ENCODE data around the gene ZNF226.
"Not testable (repeated sequence)": the region's sequence is repeated elsewhere in the genome, so short reads cannot be mapped to it uniquely, and the experiment has no call there.

ZNF226 gene

DNA sequence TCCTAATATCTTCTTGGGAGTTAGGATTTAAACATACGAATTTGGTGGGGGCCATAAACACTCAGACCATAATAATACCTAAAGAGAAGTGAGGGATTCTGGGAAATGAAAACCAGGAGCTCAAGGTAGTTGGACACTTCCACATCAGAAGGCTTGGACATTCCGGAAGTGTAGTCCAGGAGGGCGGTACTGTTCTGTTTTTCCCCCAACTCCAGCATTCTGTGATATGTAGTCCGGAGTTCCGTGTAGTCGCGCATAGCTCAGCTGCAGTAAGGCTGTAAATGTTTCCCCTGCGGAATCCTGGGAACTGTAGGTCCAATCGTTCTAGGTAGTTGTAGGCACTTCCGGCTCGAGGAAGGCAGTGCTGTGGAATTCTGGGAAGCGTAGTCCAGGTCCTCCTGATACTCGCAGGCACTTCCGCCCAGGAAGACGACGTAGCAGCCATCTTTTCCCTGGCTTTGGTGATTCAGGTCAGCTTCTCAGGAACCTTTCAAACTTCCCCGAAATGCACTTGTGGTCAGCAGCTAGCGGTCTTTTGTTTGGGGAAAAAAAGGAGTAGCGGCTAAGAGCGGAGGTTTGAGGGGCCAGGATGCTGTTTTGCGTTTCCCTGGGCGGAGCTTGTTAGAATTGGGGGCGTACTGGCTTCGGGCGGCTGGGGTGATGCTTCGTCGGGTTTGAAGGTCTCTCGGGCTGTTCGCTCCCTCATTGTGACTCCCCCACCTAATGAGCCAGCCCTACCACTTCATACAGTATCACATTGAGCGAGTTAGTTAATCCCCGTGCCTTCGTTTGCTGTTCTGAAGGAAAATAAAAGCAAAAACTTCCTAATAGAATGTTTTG lies at the start of gene ZNF226:
TSS of gene ZNF226 (plus strand) at position 428 of the 840 bp plus-strand sequence. CDS start 4,981 bp downstream, outside the sequence.
- peak; percentile 86 for DNase-seq

DNA sequence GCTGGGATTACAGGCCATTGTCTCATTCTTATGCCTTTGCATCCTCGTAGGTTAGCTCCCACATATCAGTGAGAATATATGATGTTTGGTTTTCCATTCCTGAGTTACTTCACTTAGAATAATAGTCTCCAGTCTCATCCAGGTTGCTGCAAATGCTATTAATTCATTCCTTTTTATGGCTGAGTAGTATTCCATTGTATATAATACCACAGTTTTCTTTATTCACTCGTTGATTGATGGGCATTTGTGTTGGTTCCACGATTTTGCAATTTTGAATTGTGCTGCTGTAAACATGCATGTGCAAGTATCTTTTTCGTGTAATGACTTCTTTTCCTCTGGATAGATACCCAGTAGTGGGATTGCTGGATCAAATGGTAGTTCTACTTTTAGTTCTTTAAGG lies 43.7 kb upstream of the ZNF226 start:
- DNase-seq: not testable (repeated sequence)

DNA sequence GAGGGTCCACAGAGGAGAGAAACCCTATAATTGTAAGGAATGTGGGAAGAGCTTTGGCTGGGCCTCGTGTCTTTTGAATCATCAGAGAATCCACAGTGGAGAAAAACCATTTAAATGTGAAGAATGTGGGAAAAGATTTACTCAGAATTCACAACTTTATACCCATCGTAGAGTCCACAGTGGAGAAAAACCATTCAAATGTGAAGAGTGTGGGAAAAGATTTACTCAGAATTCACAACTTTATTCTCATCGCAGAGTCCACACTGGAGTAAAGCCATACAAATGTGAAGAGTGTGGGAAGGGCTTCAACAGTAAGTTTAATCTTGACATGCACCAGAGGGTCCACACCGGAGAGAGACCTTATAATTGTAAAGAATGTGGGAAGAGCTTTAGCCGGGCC lies 32.9 kb upstream of the ZNF226 start:
- no peak for DNase-seq

DNA sequence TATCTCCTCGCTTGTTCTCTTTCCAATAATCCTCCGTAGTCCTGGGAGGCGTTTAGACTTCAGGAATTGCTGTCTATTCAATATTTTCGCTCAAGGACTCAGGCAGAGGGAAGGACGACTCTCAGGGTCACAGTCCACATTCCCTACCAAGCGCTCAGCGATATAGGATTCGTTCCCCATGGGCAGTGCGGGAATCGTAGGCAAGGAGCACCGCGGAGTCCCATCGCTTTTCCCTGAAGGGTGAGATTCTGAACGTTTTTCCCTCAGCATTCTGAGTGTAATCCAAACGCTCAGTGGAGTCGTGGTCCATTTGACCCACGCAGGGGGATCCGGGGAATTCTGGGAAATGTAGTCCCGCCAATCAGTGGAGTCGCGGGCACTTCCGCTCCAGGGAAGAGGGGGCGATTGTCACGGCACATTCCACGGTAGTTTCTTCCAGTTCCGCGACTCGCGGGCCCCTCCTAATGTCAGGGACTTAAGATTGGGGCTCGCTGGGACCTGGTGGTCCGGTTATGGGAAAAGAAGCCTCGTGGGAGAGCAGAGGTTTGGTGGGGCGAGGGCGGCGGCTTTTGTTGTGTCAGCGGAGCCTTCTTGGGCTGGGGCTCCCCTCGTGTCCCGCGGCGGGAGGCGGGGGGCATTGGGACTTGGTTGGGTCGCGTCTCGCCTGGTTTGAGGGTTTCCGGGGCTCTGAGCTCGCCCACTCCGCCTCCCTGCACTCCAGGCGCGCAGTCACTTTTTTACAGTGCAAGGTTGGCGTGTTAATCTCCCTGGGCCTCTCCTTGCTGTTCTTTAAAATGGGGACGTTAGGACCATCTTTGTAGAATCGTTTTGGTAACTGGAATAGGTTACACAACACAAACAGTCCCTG lies 23.5 kb upstream of the ZNF226 start, which contains the start of gene ZNF234:
TSS of gene ZNF234 (plus strand) at position 364 of the 868 bp plus-strand sequence. CDS start 3,079 bp downstream, outside the sequence.
- DNase-seq: peak; percentile 66

DNA sequence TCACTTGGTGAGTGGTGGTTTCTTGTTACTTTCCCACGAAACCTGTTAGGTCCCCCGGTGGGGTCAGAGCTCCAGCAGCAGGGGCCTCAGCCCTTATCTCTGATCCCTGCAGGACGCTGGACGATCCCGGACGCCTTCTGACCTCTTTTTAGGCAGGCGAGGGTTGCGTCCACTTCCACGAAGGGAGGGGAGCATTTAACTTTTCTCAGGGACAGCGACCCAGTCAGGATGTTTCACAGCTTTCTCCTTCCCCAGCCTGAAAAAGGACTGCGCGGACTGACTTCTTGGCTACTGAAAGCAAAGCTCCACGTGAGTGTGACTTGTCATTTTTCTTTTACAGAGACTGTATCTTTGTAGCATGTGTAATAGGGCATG lies 22.9 kb upstream of the ZNF226 start:
- no peak for DNase-seq

DNA sequence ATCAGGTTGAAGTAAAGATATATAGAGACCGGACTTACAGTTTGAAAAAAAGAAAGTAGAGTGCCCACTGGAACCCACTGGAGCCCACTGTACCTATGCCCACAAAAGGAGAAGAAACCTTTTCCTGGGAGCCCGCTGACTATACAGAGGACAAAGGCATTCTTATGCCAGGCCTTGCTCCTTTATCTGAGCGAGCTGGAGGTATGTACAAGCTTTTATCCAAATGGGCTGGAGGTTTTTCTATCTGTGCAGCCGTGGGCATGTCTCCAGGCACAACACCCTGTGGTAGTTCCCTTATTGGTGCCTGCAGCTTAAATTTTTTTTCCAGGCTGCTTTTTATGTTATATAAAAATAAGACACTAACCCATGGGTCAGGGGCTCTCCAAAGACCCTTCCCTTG lies 15.1 kb upstream of the ZNF226 start:
- DNase-seq: no peak

DNA sequence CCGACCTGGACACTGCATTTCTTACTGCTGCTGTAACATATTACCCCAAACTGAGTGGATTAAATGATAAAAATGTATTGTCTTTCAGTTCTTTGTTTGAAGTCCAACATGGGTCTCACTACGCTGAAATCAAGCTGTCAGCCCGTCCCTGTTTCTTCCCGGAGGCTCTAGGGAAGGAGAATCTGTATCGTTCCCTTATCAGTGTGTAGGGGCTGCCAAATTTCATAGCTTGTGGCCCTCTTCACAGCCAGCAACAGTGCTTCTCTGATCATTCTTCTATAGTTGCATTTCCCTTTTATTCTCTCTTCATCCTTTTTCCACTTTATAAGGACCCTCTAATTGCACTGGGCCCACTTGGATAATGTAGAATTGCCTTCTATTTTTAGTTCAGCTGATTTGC lies 13.4 kb upstream of the ZNF226 start:
- no peak for DNase-seq

DNA sequence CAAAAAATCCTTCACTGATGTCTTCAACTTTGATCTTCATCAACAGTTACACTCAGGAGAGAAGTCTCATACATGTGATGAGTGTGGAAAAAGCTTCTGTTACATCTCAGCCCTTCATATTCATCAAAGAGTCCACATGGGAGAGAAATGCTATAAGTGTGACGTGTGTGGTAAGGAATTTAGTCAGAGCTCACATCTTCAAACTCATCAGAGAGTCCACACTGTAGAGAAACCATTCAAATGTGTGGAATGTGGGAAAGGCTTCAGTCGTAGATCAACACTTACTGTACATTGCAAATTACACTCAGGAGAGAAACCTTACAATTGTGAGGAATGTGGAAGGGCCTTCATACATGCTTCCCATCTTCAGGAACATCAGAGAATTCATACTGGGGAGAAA lies 8.4 kb upstream of the ZNF226 start:
- DNase-seq: no peak

DNA sequence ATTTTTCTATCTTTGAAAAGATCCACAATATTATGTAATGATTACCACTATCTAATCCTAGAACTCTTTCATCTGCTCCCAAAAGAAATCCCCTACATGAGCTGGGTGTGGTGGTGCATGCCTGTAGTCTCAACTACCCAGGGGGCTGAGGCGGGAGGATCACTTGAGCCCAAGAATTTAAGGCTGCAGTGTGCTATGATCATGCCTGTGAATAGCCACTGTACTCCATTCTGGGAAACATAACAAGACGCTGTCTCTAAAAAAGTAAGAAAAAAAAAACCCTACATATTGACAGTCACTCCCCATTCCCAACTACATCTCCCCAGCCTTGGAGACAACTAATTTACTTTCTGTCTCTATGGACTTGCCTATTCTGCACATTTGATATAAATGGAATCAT lies 1.1 kb upstream of the ZNF226 start:
- DNase-seq: no peak

DNA sequence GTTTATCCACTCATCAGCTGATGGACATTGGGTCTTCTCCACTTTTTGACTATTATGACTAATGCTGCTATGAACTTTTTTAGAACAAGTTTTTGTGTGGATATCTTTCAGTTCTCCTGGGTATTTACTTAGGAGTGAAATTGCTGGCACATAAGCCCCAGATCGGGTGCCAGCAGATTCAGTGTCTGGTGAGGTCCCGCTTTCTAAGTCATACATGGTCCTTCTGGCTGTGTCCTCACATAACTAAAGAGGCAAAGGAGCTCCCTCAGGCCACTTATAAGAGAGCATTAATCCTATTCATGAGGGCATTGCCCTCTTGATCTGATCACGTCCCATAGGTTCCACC lies 600 bp upstream of the ZNF226 start:
- DNase-seq: no peak

DNA sequence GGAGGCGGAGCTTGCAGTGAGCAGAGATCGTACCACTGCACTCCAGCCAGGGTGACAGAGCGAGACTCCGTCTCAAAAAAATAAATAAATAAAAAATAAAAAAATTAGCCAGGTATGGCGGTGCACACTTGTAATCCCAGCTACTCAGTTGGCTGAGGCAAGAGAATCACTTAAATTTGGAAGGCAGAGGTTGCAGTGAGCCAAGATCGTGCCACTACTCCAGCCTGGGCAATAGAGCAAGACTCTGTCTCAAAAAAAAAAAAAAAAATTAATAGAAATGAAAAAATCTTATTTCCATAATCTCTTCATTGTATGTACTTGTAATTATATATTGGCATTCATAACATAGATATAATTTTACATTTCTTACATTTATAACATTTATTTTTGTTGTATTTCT lies 5.8 kb downstream of the ZNF226 start:
- DNase-seq: not testable (repeated sequence)

DNA sequence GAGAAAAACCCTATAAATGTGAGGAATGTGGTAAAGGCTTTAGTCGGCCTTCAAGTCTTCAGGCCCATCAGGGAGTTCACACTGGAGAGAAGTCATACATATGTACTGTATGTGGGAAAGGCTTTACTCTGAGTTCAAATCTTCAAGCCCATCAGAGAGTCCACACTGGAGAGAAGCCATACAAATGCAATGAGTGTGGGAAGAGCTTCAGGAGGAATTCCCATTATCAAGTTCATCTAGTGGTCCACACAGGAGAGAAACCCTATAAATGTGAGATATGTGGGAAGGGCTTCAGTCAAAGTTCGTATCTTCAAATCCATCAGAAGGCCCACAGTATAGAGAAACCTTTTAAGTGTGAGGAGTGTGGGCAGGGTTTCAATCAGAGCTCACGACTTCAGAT lies 11.7 kb downstream of the ZNF226 start:
- no peak for DNase-seq

DNA sequence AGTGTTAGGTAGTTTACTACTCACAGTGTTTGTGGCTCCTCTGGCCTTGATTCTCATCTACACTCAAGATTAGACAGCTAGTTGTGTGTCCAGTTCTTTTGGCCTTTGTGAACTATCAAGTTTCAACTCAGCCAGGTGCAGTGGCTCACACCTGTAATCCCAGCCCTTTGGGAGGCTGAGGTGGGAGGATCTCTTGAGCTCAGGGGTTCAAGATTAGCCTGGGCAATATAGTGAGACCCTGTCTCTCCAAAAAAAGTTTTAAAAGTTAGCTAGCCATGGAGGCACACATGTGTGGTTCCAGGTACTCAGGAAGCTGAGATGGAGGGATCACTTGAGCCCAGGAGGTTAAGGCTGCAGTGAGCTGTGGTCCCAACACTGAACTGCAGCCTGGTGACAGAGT lies 16.1 kb downstream of the ZNF226 start:
- no peak for DNase-seq

DNA sequence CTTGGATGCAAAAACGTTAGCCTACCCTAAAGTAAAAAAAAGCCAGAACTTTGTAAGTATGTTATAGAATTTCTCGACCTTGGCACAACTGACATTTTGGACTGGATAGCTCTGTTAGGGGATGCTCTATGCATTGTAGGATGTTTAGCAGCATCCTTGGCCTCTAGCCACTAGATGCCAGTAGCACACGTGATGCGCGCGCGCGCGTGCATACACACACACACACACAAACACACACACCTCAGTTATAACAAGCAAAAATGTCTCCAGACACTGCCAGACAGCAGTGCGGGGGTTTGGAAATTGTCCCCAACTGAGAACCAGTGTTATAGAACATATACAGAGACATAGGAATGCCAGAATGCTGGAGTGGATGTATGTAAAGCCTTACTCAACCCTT lies 17.2 kb downstream of the ZNF226 start:
- no peak for DNase-seq

DNA sequence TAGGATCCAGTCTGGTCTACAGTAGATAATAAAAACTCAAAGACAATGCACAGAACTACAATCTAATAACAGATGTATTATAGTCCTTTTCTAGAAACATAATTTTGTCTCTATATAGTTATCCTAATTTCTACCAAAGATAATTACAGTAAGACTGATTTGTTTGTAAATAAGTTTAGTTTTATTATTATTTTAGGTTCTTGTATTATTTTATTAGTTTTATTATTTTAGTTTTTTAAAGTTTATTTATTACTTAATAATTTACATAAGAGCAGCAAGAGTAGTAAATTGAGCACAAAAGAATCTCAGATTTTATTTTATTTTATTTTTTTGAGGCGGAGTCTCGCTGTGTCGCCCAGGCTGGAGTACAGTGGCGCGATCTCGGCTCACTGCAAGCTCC lies 25.1 kb downstream of the ZNF226 start:
- DNase-seq: no peak

DNA sequence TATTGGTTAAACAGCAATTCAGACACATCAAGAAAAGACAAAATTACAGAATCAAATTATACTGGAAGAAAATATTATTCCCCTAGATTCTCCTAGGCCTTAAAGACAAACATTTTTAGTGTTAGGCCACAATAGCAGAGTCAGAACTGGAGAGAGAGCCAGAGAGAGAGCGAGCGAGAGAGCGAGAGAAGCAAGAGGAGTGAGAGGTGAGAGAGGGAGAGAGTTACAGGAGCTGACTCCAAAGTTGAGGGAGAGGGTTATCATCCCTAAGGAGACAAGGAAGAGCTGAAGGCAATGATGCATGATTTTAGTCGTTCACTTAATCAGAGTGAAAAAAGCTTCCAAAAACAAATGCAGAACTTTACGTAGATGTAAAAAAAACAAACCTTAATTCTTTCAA lies 27.2 kb downstream of the ZNF226 start:
- no peak for DNase-seq

DNA sequence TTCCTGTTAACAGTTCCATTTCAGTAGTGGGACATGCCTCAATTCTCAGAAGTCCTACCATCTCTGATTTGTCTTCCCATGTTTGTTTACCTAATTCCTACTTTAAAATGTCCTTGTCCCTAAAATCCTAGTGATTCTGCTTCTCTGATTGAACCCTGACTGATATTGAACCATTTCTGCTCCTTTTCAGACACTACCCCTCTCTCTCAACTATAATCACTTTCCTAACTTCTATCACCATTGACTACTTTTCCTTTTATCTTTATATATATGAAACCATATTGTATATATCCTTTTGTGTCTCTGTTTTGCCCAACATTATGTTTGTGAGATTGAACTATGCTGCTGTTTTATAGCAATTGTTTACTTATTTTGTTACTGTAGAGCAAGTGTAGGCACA lies 31.9 kb downstream of the ZNF226 start:
- DNase-seq: no peak

DNA sequence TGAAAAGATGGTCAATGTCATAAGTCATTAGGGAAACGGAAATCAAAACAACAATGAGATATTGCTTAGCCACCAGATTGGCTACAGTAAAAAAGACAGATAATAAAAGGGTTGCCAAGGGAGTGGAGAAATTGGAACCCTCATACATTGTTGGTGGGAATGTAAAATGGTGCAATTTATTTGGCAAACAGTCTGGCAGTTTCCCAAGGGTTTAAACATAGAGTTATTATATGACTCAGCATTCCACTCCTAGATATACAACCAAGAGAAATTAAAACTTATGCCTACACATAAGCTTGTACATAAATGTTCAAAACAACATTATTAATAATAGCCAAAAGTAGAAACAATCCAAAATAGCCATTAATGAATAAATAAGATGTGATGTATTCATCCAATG lies 37.6 kb downstream of the ZNF226 start:
- DNase-seq: no peak

DNA sequence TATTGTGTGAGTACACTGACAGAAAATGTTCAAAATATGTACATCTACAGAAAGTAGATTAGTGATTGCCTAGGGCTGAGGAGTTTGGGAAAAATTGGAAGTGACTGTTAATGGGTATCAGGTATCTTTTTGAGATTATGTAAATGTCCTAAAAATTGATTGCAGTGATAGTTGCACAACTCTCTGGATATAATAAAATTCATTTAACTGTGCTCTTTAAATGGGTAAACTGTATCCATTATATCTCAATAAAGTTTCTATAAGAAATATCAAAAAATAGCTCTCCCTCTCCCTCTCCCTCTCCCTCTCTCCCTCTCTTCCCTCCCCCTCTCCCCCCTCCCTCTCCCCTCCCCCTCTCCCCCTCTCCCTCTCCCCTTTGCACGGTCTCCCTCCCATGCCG lies 38.1 kb downstream of the ZNF226 start:
- no peak for DNase-seq

DNA sequence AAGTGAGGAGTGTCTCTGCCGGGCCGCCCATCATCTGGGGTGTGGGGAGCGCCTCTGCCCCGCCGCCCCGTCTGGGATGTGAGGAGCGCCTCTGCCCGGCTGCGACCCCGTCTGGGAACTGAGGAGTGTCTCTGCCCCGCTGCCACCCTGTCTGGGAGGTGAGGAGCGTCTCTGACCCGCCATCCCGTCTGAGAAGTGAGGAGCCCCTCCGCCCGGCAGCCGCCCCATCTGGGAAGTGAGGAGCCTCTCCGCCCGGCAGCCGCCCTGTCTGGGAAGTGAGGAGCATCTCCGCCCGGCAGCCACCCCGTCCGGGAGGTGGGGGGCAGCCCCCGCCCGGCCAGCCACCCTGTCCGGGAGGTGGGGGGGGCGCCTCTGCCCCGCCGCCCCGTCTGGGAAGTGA lies 39.0 kb downstream of the ZNF226 start:
- not testable (repeated sequence) for DNase-seq

DNA sequence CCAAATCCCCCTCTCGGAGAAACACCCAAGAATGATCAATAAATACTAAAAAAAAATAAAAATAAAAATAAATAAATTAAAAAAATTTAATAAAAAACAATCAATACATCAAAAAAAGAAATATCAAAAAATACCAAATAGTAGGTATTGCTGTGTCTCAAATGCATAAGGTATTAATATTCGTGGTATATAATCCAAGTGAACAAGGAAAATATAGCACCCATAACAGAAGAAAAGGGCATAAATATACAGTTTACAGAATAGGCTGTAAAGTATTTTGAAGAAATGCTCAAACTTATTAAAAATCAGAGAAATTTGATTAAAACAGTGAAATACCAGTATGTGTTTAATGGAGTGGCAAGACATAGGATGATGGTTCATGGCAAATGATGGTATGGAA lies 39.9 kb downstream of the ZNF226 start:
- no peak for DNase-seq

DNA sequence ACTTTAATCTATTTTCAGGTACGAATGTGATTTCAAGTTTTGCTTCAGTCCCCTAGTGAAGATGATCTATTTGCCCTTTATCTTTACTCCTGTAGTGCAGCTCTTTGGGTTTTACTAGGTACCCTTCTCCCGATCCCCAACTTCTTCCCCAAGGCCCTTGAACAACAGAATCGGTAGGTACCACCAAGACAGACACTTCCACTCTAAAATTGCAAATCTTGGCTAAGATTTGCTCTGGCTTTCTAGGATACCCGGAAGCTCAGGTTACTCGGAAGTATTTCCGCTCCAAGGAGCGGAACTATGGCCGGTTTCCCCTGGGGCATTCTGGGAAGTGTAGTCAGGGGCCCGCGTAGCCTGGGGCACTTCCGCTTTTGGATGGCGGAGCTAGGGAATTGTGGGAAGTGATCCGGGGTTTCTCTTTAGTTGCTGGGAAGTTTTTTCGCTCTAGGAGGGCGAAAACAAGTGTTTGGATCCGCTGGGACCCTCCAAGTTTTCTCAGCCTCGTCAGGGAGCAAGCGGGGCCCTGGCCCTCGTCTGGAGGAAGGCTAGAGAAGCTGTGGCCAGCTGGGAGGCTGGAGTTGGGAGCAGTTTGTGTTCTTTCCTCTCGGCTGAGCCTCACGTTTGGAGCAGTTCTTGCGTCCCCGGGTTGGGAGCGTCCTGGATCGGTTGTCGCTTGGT lies 42.4 kb downstream of the ZNF226 start:
- peak; percentile 81 for DNase-seq

DNA sequence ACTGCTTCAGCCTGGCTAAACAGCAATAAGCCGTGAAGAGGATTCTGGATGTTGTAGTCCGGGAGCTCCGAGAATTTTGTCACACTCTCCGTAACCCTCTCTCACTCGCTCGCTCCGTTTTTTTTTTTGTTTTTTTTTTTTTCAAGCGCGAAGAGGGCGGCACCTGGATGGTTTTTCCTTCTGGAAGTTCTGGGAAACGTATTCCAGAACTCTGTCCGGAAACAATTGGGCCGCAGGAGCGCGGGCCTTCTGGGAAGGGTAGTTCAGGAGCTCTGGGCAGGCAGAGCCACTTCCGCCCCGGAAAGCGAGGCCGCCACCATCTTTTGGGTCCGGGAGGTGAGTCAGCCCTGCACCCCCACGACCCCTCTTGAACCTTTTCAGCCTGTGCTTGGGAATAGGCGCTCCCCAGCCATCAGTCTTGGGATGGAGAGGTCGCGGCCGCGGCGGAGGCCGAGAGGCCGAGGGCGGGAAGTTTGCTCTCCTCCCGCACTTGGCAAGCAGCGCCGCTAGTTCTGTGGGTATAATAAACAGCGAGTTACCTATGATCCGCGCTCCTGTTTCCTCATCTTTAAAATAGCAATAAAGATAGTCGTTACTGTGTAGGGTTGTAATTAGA lies 47.5 kb downstream of the ZNF226 start, which contains the start of gene ZNF227:
TSS of gene ZNF227 (plus strand) at position 283 of the 616 bp plus-strand sequence. CDS start 5,261 bp downstream, outside the sequence.
- DNase-seq: peak; percentile 76
